ENCODE measurements around the gene ATP6V0C. TPM values are rescaled to one million over a fixed set of nuclear protein-coding genes. Genes with fewer than 3 reads are reported as not detected.
A peak's percentile ranks its signal among the peaks of the same experiment; 100 is the strongest.

Gene ATP6V0C
- total and polyA plus RNA-seq, 2 of the 13 experiments (the other 11 are each of a cell fraction or from before 2014, with no cell fraction given): 10.4 to 20.1 TPM

DNA sequence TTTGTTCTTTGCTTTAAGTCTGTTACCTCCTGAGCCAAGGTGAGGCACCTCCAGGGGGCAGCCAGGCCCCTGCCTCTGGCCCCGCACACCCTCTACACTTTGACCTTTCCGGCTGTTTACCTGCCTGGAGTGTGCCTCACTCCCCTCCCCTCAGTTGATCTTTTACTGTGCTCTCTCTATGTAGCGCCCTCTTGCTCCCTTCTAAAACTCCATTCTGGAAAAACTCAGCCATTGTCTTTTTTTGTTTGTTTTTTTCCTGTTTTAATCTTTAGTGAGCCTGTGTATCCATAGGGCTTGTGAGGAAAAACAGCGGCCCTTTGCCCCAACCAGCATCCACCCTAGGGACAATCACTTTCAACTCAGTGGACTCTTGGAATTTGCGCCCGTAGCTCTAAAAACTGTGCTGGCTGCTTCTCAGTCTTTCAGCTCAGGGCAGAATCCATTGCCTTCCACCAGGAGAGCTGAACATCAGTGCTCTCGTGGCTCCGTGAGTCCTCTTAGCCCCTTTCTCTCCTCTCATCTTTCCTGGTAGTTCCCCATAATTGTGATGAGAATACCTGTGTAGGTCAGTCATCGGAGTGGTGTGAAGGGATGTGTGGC lies 10.7 kb downstream of the ATP6V0C start (continued):
- TF ChIP-seq, protein P1, sequence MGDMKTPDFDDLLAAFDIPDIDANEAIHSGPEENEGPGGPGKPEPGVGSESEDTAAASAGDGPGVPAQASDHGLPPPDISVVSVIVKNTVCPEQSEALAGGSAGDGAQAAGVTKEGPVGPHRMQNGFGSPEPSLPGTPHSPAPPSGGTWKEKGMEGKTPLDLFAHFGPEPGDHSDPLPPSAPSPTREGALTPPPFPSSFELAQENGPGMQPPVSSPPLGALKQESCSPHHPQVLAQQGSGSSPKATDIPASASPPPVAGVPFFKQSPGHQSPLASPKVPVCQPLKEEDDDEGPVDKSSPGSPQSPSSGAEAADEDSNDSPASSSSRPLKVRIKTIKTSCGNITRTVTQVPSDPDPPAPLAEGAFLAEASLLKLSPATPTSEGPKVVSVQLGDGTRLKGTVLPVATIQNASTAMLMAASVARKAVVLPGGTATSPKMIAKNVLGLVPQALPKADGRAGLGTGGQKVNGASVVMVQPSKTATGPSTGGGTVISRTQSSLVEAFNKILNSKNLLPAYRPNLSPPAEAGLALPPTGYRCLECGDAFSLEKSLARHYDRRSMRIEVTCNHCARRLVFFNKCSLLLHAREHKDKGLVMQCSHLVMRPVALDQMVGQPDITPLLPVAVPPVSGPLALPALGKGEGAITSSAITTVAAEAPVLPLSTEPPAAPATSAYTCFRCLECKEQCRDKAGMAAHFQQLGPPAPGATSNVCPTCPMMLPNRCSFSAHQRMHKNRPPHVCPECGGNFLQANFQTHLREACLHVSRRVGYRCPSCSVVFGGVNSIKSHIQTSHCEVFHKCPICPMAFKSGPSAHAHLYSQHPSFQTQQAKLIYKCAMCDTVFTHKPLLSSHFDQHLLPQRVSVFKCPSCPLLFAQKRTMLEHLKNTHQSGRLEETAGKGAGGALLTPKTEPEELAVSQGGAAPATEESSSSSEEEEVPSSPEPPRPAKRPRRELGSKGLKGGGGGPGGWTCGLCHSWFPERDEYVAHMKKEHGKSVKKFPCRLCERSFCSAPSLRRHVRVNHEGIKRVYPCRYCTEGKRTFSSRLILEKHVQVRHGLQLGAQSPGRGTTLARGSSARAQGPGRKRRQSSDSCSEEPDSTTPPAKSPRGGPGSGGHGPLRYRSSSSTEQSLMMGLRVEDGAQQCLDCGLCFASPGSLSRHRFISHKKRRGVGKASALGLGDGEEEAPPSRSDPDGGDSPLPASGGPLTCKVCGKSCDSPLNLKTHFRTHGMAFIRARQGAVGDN (CRISPR knock-in tag; IDR thresholded peaks at IDR 0.05): peak; percentile 92
- TF ChIP-seq, protein P2, sequence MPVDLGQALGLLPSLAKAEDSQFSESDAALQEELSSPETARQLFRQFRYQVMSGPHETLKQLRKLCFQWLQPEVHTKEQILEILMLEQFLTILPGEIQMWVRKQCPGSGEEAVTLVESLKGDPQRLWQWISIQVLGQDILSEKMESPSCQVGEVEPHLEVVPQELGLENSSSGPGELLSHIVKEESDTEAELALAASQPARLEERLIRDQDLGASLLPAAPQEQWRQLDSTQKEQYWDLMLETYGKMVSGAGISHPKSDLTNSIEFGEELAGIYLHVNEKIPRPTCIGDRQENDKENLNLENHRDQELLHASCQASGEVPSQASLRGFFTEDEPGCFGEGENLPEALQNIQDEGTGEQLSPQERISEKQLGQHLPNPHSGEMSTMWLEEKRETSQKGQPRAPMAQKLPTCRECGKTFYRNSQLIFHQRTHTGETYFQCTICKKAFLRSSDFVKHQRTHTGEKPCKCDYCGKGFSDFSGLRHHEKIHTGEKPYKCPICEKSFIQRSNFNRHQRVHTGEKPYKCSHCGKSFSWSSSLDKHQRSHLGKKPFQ (CRISPR knock-in tag; IDR thresholded peaks at IDR 0.05; ENCODE audit: insufficient replicate concordance): peak; percentile 76
- no peak for TF ChIP-seq SALL2 (CRISPR knock-in tag; IDR thresholded peaks at IDR 0.05)
- no peak for TF ChIP-seq MTF2 (CRISPR knock-in tag; IDR thresholded peaks at IDR 0.05; ENCODE audit: borderline replicate concordance)
- TF ChIP-seq ZNF672 (CRISPR knock-in tag; IDR thresholded peaks at IDR 0.05): no peak
- TF ChIP-seq POGZ (CRISPR knock-in tag; IDR thresholded peaks at IDR 0.05): peak; percentile 51; the same call in 1 of the 2 replicates
- no peak for TF ChIP-seq ZNF296 (CRISPR knock-in tag; conservative IDR thresholded peaks at IDR 0.05)
- no peak for TF ChIP-seq HNRNPUL1 (IDR thresholded peaks at IDR 0.05; ENCODE audit: low read depth, low read length)
- no peak for TF ChIP-seq EEA1 (CRISPR knock-in tag; IDR thresholded peaks at IDR 0.05; ENCODE audit: borderline replicate concordance)
- TF ChIP-seq, protein P3, sequence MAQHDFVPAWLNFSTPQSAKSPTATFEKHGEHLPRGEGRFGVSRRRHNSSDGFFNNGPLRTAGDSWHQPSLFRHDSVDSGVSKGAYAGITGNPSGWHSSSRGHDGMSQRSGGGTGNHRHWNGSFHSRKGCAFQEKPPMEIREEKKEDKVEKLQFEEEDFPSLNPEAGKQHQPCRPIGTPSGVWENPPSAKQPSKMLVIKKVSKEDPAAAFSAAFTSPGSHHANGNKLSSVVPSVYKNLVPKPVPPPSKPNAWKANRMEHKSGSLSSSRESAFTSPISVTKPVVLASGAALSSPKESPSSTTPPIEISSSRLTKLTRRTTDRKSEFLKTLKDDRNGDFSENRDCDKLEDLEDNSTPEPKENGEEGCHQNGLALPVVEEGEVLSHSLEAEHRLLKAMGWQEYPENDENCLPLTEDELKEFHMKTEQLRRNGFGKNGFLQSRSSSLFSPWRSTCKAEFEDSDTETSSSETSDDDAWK (CRISPR knock-in tag; IDR thresholded peaks at IDR 0.05): no peak
- no peak for TF ChIP-seq ZSCAN30 (CRISPR knock-in tag; IDR thresholded peaks at IDR 0.05)
- TF ChIP-seq, protein P4, sequence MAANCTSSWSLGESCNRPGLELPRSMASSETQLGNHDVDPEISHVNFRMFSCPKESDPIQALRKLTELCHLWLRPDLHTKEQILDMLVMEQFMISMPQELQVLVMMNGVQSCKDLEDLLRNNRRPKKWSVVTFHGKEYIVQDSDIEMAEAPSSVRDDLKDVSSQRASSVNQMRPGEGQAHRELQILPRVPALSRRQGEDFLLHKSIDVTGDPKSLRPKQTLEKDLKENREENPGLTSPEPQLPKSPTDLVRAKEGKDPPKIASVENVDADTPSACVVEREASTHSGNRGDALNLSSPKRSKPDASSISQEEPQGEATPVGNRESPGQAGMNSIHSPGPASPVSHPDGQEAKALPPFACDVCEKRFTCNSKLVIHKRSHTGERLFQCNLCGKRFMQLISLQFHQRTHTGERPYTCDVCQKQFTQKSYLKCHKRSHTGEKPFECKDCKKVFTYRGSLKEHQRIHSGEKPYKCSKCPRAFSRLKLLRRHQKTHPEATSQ (CRISPR knock-in tag; IDR thresholded peaks at IDR 0.05; ENCODE audit: borderline replicate concordance): peak; percentile 40; the same call in 1 of the 2 replicates
- peak; percentile 54; the same call in 1 of the 2 replicates for TF ChIP-seq BCL6 (CRISPR knock-in tag; IDR thresholded peaks at IDR 0.05)
- TF ChIP-seq, protein P5, sequence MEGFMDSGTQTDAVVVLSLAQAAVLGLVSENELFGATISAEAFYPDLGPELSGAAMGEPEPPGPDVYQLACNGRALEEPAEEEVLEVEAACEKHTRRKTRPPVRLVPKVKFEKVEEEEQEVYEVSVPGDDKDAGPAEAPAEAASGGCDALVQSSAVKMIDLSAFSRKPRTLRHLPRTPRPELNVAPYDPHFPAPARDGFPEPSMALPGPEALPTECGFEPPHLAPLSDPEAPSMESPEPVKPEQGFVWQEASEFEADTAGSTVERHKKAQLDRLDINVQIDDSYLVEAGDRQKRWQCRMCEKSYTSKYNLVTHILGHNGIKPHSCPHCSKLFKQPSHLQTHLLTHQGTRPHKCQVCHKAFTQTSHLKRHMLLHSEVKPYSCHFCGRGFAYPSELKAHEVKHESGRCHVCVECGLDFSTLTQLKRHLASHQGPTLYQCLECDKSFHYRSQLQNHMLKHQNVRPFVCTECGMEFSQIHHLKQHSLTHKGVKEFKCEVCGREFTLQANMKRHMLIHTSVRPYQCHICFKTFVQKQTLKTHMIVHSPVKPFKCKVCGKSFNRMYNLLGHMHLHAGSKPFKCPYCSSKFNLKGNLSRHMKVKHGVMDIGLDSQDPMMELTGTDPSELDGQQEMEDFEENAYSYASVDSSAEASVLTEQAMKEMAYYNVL (CRISPR knock-in tag; IDR thresholded peaks at IDR 0.05; ENCODE audit: borderline replicate concordance): peak; percentile 89; the same call in 1 of the 2 replicates
- no peak for TF ChIP-seq PAX8 (CRISPR knock-in tag; IDR thresholded peaks at IDR 0.05; ENCODE audit: borderline replicate concordance)
- TF ChIP-seq, protein P6, sequence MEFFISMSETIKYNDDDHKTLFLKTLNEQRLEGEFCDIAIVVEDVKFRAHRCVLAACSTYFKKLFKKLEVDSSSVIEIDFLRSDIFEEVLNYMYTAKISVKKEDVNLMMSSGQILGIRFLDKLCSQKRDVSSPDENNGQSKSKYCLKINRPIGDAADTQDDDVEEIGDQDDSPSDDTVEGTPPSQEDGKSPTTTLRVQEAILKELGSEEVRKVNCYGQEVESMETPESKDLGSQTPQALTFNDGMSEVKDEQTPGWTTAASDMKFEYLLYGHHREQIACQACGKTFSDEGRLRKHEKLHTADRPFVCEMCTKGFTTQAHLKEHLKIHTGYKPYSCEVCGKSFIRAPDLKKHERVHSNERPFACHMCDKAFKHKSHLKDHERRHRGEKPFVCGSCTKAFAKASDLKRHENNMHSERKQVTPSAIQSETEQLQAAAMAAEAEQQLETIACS (CRISPR knock-in tag; IDR thresholded peaks at IDR 0.05): no peak
